GM12878 (cell line): ENCODE measurements around the gene LPCAT2. TPM values are rescaled to one million over a fixed set of nuclear protein-coding genes. Genes with fewer than 3 reads are reported as not detected.

Source experiments
- ATAC-seq: fragments of 200-7000 bp; cut with Tn5 transposase; 3 replicates; pipeline ENCODE4 v1.9.1; 2020; ENCODE audit warnings: mild to moderate bottlenecking, moderate library complexity
- BruUV-seq: library from RNA; stranded (reverse); fragments of 400-500 nt; replicated peaks from 2 replicates; lab custom pipeline; 2021; lab: Mats Ljungman, UMichigan
- CTCF ChIA-PET: fragments of 300-600 bp; sonication (Branson Sonifier 250); formaldehyde crosslinking; extraction: SDS; loops from one replicate; lab custom pipeline; 2021; ENCODE audit warnings: inconsistent platforms; lab: Yijun Ruan, JAX
- POLR2A ChIA-PET: fragments of 350-600 bp; formaldehyde crosslinking; extraction: SDS; loops from one replicate; lab custom pipeline; 2021; ENCODE audit warnings: inconsistent platforms; lab: Charles Lee
- RAD21 ChIA-PET: fragments of 300-600 bp; sonication (Branson Sonifier 250); formaldehyde crosslinking; loops from one replicate; lab custom pipeline; 2023; ENCODE audit warnings: antibody characterized with exemption; ENCODE audit not compliant: unreplicated experiment; lab: Charles Lee
- SMC1A ChIA-PET: fragments of 300-600 bp; sonication (Branson Sonifier 250); formaldehyde crosslinking; loops from one replicate; lab custom pipeline; 2023; ENCODE audit not compliant: unreplicated experiment, uncharacterized antibody; lab: Charles Lee
- DNase-seq: peaks from one replicate; pipeline ENCODE4 v3.0.0-alpha.2; 2011; ENCODE audit warnings: low read depth, low spot score
- FAIRE-seq: peaks from 3 replicates; lab custom pipeline; 2011; peaks lifted over from hg19 to GRCh38; lab: Jason Lieb, UNC
- H2AFZ ChIP-seq: 2 replicates; pipeline ENCODE4 v1.6.0; 2011; ENCODE audit warnings: low read depth, low read length, control low read depth; ENCODE audit not compliant: control insufficient read depth
- H3K27ac ChIP-seq: 2 replicates; pipeline ENCODE4 v1.5.1; 2011; ENCODE audit warnings: control low read depth; ENCODE audit not compliant: control insufficient read depth, insufficient read depth
- H3K27me3 ChIP-seq, 2 experiments: replicated peaks in 1 of 2; 2 replicates each; pipeline versions ENCODE4 v1.6.0 to v1.6.1; 2011; ENCODE audit warnings: low read length in 1 of 2; ENCODE audit not compliant: control insufficient read depth in 2 of 2, insufficient read depth in 2 of 2
- H3K36me3 ChIP-seq, 2 experiments: 2 replicates each; pipeline ENCODE4 v1.5.1; 2011; ENCODE audit warnings: low read length in 1 of 2; ENCODE audit not compliant: control insufficient read depth in 2 of 2, insufficient read depth in 2 of 2
- H3K4me1 ChIP-seq: 2 replicates; pipeline ENCODE4 v1.6.1; 2011; ENCODE audit warnings: mild to moderate bottlenecking, low read length, moderate library complexity, mixed read lengths; ENCODE audit not compliant: control insufficient read depth, insufficient read depth
- H3K4me2 ChIP-seq: 2 replicates; pipeline ENCODE4 v1.6.0; 2011; ENCODE audit warnings: control low read depth; ENCODE audit not compliant: control insufficient read depth, insufficient read depth
- H3K4me3 ChIP-seq: fragments of 200-600 bp; sonication (generic); 2 replicates; pipeline ENCODE4 v1.5.1; 2016
- H3K79me2 ChIP-seq: 2 replicates; pipeline ENCODE4 v1.6.0; 2011; ENCODE audit warnings: low read length; ENCODE audit not compliant: control insufficient read depth, insufficient read depth
- H3K9ac ChIP-seq: 2 replicates; pipeline ENCODE4 v1.8.0; 2011; ENCODE audit warnings: low read length, control low read depth, mixed read lengths; ENCODE audit not compliant: control insufficient read depth, insufficient read depth
- H3K9me3 ChIP-seq: replicated peaks from 3 replicates; pipeline ENCODE4 v1.5.1; 2011; ENCODE audit warnings: mild to moderate bottlenecking, low read length; ENCODE audit not compliant: control insufficient read depth, insufficient read depth
- H4K20me1 ChIP-seq: 2 replicates; pipeline ENCODE4 v1.6.0; 2011; ENCODE audit not compliant: control insufficient read depth, insufficient read depth
- ATF7 ChIP-seq: fragments of 450-650 bp; IDR thresholded peaks from 2 replicates; pipeline ENCODE4 v1.6.1; 2016; ENCODE audit warnings: low read depth, mild to moderate bottlenecking
- CBFB ChIP-seq: IDR thresholded peaks from 2 replicates; pipeline ENCODE4 v1.6.1; 2016; ENCODE audit warnings: antibody characterized with exemption, low read depth
- CTCF ChIP-seq, 3 experiments: IDR thresholded peaks in 2 of 3; conservative IDR thresholded peaks in 1 of 3; 2 replicates each; pipeline ENCODE4 v1.5.1; 2011; ENCODE audit warnings: low read depth in 3 of 3, low read length in 3 of 3, mild to moderate bottlenecking in 3 of 3, control low read depth in 2 of 3, moderate library complexity in 2 of 3, inconsistent platforms in 1 of 3, mixed read lengths in 1 of 3; ENCODE audit not compliant: control insufficient read depth in 2 of 3, insufficient read depth in 1 of 3; ENCODE audit errors: extremely low read depth in 1 of 3
- EGR1 ChIP-seq, 2 experiments: IDR thresholded peaks; 1 replicate in 1 of 2; 2 replicates in 1 of 2; pipeline ENCODE4 v1.6.1; 2011 to 2012; ENCODE audit warnings: low read depth in 2 of 2, low read length in 2 of 2, borderline replicate concordance in 1 of 2, mild to moderate bottlenecking in 1 of 2, moderate library complexity in 1 of 2
- ESRRA ChIP-seq: IDR thresholded peaks from 2 replicates; pipeline ENCODE4 v1.6.1; 2012; ENCODE audit warnings: mild to moderate bottlenecking, low read length, improper control_type of control experiment
- HDAC2 ChIP-seq: fragments of 200-600 bp; sonication (generic); IDR thresholded peaks from 2 replicates; pipeline ENCODE4 v1.6.1; 2017
- IKZF2 ChIP-seq, 2 experiments: fragments of 450-650 bp; IDR thresholded peaks; 2 replicates each; pipeline ENCODE4 v1.6.1; 2017; ENCODE audit warnings: mild to moderate bottlenecking in 2 of 2, moderate library complexity in 2 of 2
- JUND ChIP-seq: IDR thresholded peaks from 2 replicates; pipeline ENCODE4 v1.6.1; 2012; ENCODE audit warnings: low read depth, mild to moderate bottlenecking, low read length, improper control_type of control experiment, moderate library complexity
- LARP7 ChIP-seq: fragments of 450-650 bp; IDR thresholded peaks from 2 replicates; pipeline ENCODE4 v1.6.1; 2017; ENCODE audit warnings: mild to moderate bottlenecking
- MEF2A ChIP-seq: IDR thresholded peaks from 2 replicates; pipeline ENCODE4 v1.6.1; 2011; ENCODE audit warnings: low read depth, mild to moderate bottlenecking, low read length, moderate library complexity; ENCODE audit not compliant: insufficient read depth
- MTA2 ChIP-seq: fragments of 450-650 bp; IDR thresholded peaks from 2 replicates; pipeline ENCODE4 v1.6.1; 2016; ENCODE audit warnings: low read depth, mild to moderate bottlenecking, moderate library complexity
- MYC ChIP-seq: IDR thresholded peaks from 2 replicates; pipeline ENCODE4 v1.6.1; 2011; ENCODE audit warnings: mild to moderate bottlenecking, low read length, moderate library complexity, inconsistent platforms; ENCODE audit not compliant: insufficient read depth, insufficient replicate concordance, insufficient read length, severe bottlenecking
- NFXL1 ChIP-seq: fragments of 450-650 bp; IDR thresholded peaks from 2 replicates; pipeline ENCODE4 v1.6.1; 2017; ENCODE audit warnings: antibody characterized with exemption, mild to moderate bottlenecking, borderline replicate concordance
- SKIL ChIP-seq: fragments of 450-650 bp; IDR thresholded peaks from 2 replicates; pipeline ENCODE4 v1.6.1; 2017; ENCODE audit warnings: mild to moderate bottlenecking, low read depth, inconsistent platforms; ENCODE audit not compliant: poor library complexity, severe bottlenecking
- SRF ChIP-seq, 2 experiments: IDR thresholded peaks; 2 replicates each; pipeline ENCODE4 v1.6.1; 2011; ENCODE audit warnings: low read depth in 2 of 2, low read length in 2 of 2, mild to moderate bottlenecking in 1 of 2, moderate library complexity in 1 of 2
- TCF3 ChIP-seq: IDR thresholded peaks from 2 replicates; pipeline ENCODE4 v1.6.1; 2012; ENCODE audit warnings: low read depth, mild to moderate bottlenecking, low read length, borderline replicate concordance; ENCODE audit not compliant: insufficient read depth
- USF2 ChIP-seq: IDR thresholded peaks from 2 replicates; pipeline ENCODE4 v1.6.1; 2011; ENCODE audit warnings: low read depth, low read length, improper control_type of control experiment, borderline replicate concordance
- WRNIP1 ChIP-seq: IDR thresholded peaks from 2 replicates; pipeline ENCODE4 v1.6.1; 2011; ENCODE audit warnings: low read depth, low read length, improper control_type of control experiment, borderline replicate concordance
- ZNF24 ChIP-seq: fragments of 450-650 bp; IDR thresholded peaks from 2 replicates; pipeline ENCODE4 v1.6.1; 2017; ENCODE audit warnings: antibody characterized with exemption, mild to moderate bottlenecking
- WGBS: methylation state at CpG from one replicate; pipeline ENCODE4 v1.1.6; 2016; ENCODE audit warnings: low lambda C conversion rate; ENCODE audit not compliant: insufficient replicate concordance, insufficient coverage; ENCODE audit errors: missing lambda C conversion rate; 5-methylcytosine and 5-hydroxymethylcytosine counted together
- in situ Hi-C: fragments of 300-500 bp; cut with MboI; formaldehyde crosslinking; loops from 9 replicates; pipeline ENCODE4 v1.14.3; 2018; ENCODE audit warnings: mixed read lengths
- intact Hi-C: fragments of 100-400 bp; cut with micrococcal nuclease; formaldehyde crosslinking; loops from one replicate; pipeline ENCODE4 v1.14.2; 2022; ENCODE audit not compliant: unreplicated experiment
- polyA plus RNA-seq, 11 experiments: library from polyadenylated mRNA; depleted of rRNA in 4 of 11; unstranded in 6 of 11; stranded (reverse) in 5 of 11; fragments of >200 nt; fragmentation: Nextera tagmentation in 4 of 11; fragmentation: Illumina TruSeq in 1 of 11; extraction: Ambion mirVana in 4 of 11; extraction: Trizol in 1 of 11; gene quantifications; 1 replicate in 1 of 11; 2 replicates in 10 of 11; pipeline versions ENCODE4 v1.2.1 to v1.2.3, GENCODE V29; 2011 to 2016; ENCODE audit warnings: inconsistent platforms in 2 of 11, missing spikeins in 2 of 11, low read depth in 1 of 11
- total RNA-seq, 4 experiments: library from RNA; depleted of rRNA in 3 of 4; stranded (reverse); fragments of >200 nt in 3 of 4; fragmentation: Illumina TruSeq in 1 of 4; extraction: Trizol in 1 of 4; gene quantifications; 2 replicates each; pipeline versions ENCODE4 v1.2.1 to v1.2.3, GENCODE V29; 2013 to 2021

Gene LPCAT2
- total and polyA plus RNA-seq, 10 of the 15 experiments (the other 5 are each of a cell fraction or from before 2014, with no cell fraction given) = 0.01 TPM; not detected in 9

GRCh38 chr16:55555436-55555835 is 46.6 kb downstream of the LPCAT2 start:
- intact Hi-C loops (no loop called here), in situ Hi-C loops (no loop called here)
- no peak for TF ChIP-seq SKIL
- no peak for TF ChIP-seq HDAC2
- no peak for TF ChIP-seq CTCF (IDR thresholded peaks at IDR 0.05 in 2 of 3, conservative IDR thresholded peaks at IDR 0.05 in 1 of 3; ENCODE audit: control insufficient read depth in 2 of 3, extremely low read depth in 1 of 3, insufficient read depth in 1 of 3, low read depth in 3 of 3, low read length in 3 of 3)
- TF ChIP-seq ESRRA = no peak
- TF ChIP-seq ZNF24 = no peak
- TF ChIP-seq USF2 = no peak
- TF ChIP-seq EGR1 (IDR thresholded peaks at IDR 0.05; ENCODE audit: borderline replicate concordance in 1 of 2, low read depth in 2 of 2, low read length in 2 of 2) = no peak
- TF ChIP-seq SRF (IDR thresholded peaks at IDR 0.05; ENCODE audit: low read depth in 2 of 2, low read length in 2 of 2) = no peak
- TF ChIP-seq MEF2A = no peak
- no peak for TF ChIP-seq CBFB
- no peak for TF ChIP-seq TCF3
- TF ChIP-seq LARP7 = no peak
- no peak for TF ChIP-seq ATF7
- TF ChIP-seq MYC = no peak
- TF ChIP-seq WRNIP1 = no peak
- no peak for TF ChIP-seq NFXL1
- TF ChIP-seq MTA2 = no peak
- no peak for TF ChIP-seq IKZF2 (IDR thresholded peaks at IDR 0.05)
- TF ChIP-seq JUND = no peak
- H3K9me3 ChIP-seq = no peaks in the 10 kb centered on the region
- DNase-seq = no peak
- no peaks in the 10 kb centered on the region for H3K4me1 ChIP-seq
- H3K27ac ChIP-seq = no peak overlapping the region
- FAIRE-seq = no peak
- no TSS peak for BruUV-seq
- no peak overlapping the region for H3K4me3 ChIP-seq
- POLR2A ChIA-PET = no interaction called here
- H3K27me3 ChIP-seq = no peaks in the 10 kb centered on the region
- SMC1A ChIA-PET = no interaction called here
- no peaks in the 10 kb centered on the region for H3K36me3 ChIP-seq
- no peak overlapping the region for H3K4me2 ChIP-seq
- no peak overlapping the region for H2AFZ ChIP-seq
- H3K9ac ChIP-seq = no peak overlapping the region
- no peaks in the 10 kb centered on the region for H4K20me1 ChIP-seq
- no peak for ATAC-seq
- WGBS = 28% methylated on average over 2 of the region's 2 CpGs
- RAD21 ChIA-PET = no interaction called here
- CTCF ChIA-PET = no interaction called here
- H3K79me2 ChIP-seq = no peaks in the 10 kb centered on the region
